ENCODE measurements around the gene TBPL1. TPM values are rescaled to one million over a fixed set of nuclear protein-coding genes. Genes with fewer than 3 reads are reported as not detected.
A peak's percentile ranks its signal among the peaks of the same experiment; 100 is the strongest.
"Not testable (repeated sequence)": the region's sequence is repeated elsewhere in the genome, so short reads cannot be mapped to it uniquely, and the experiment has no call there.

TBPL1 gene
- total RNA-seq, 1 donor from 2014 or later, result 40.0 TPM

DNA sequence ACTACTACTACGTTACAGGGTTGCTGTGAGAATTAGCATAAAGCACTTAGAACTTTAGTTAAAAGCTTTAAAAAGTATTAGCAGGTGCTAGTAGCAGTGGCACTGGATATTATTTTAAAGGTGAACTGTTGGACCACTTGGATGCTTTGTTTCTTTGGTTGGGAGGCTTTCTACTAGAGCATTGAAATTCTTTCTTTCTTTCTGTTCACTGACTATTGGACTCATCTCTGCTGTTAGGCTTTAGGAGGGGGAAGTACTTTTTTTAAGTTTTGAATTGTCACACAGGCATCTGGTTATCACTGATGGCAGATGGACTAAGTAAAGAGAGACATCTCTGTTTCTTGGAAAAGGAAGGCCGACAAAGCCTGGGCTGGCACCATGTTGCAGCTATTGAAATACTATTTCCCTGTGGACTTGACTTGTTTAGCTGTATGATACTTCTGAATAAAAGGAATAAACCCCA is 4.8 kb downstream of the TBPL1 start:
- Mint-ChIP-seq H3K4me3 (no peak overlapping the region), H3K9me3 (no peaks in the 10 kb centered on the region), H3K27ac (no peak overlapping the region), H3K27me3 (no peaks in the 10 kb centered on the region), H3K4me1 (peaks cover 42% of the 10 kb centered on the region), H3K36me3 (ENCODE audit: low read depth) (peaks cover 7% of the 10 kb centered on the region)
- no peak for DNase-seq
- intact Hi-C loops (cut with micrococcal nuclease), result loop anchor here (2.0 to 10.0 kb wide), 4 partner anchors 15 to 1143 kb away; partner anchors contain the start of gene RPS12

DNA sequence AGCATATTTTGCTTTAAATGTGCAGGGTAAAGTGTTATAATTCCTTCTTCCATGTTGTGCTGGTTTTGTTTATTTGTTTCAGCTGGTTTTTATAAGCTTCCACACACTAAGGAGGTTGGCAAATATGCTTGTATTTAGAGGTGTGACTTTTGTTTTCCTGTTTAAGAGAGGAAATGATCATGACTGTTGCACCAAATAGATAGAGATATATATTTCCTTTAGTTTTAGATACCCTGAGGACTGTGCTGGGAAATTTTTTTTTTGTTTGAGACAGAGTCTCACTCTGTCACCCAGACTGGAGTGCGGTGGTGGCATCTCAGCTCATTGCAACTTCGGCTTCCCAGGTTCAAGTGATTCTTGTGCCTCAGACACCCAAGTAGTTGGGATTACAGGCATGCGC is 5.8 kb downstream of the TBPL1 start:
- peaks cover 5% of the 10 kb centered on the region for H3K36me3 Mint-ChIP-seq (ENCODE audit: low read depth)
- peaks cover 43% of the 10 kb centered on the region for H3K4me1 Mint-ChIP-seq
- intact Hi-C loops (cut with micrococcal nuclease), result loop anchor here (10.0 kb wide), 3 partner anchors 676 to 1144 kb away; partner anchors contain the start of gene RPS12
- H3K4me3 Mint-ChIP-seq, result no peak overlapping the region
- no peaks in the 10 kb centered on the region for H3K27me3 Mint-ChIP-seq
- no peaks in the 10 kb centered on the region for H3K9me3 Mint-ChIP-seq
- DNase-seq, result no peak
- no peak overlapping the region for H3K27ac Mint-ChIP-seq

- peaks cover 5% of the 10 kb centered on the region for H3K36me3 Mint-ChIP-seq (ENCODE audit: low read depth)
- no peaks in the 10 kb centered on the region for H3K27me3 Mint-ChIP-seq
- no peaks in the 10 kb centered on the region for H3K9me3 Mint-ChIP-seq
- H3K4me3 Mint-ChIP-seq, result no peak overlapping the region
- intact Hi-C loops (cut with micrococcal nuclease), result loop anchor here (10.0 kb wide), 3 partner anchors 675 to 1145 kb away; partner anchors contain the start of gene RPS12
- H3K27ac Mint-ChIP-seq, result no peak overlapping the region
- peaks cover 36% of the 10 kb centered on the region for H3K4me1 Mint-ChIP-seq
- DNase-seq, result no peak
Observed at GRCh38 chr6:133959667-133960368, 6.8 kb downstream of the TBPL1 start.

DNA sequence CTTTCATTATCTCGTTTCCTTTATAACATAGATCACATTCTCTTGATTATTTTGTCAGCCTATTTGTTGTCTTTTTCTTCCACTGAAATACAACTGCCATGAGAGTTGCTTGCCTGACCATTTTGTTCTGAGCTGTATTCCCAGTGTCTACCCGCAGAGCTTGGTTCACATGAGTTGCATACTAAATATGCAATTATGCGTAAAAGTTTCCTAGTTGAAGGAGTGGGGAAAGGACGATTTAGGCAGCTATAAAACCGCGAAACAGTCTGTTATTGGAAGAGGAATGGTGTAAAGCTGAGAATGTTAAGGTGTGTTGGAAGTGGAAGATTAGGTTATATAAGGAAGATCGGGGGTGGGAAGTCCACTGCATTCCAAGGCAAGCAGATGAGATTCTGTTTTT is 8.8 kb downstream of the TBPL1 start:
- H3K27ac Mint-ChIP-seq, result no peak overlapping the region
- H3K27me3 Mint-ChIP-seq, result no peaks in the 10 kb centered on the region
- peaks cover 32% of the 10 kb centered on the region for H3K4me1 Mint-ChIP-seq
- H3K4me3 Mint-ChIP-seq, result no peak overlapping the region
- DNase-seq, result no peak
- H3K36me3 Mint-ChIP-seq (ENCODE audit: low read depth), result no peaks in the 10 kb centered on the region
- intact Hi-C loops (cut with micrococcal nuclease), result no loop called here
- no peaks in the 10 kb centered on the region for H3K9me3 Mint-ChIP-seq

DNA sequence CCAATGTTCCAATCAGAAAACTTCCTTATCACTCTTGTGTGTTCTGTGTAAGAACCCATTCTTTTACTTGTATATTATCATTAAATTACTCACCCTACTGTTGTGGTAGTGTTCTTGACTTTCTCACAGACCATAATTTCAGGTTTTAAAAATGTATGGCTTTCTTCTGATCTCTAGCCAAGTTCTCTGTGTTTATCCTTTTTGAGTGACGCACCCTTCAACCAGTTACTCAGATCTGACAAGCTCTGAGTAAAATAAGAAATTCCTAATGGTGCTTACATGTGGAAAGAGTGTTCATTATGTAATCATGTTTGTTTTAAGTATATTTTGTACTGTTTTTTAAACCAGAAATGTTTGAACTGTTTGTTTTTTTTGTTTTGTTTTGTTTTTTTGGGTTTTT is 11.0 kb downstream of the TBPL1 start:
- intact Hi-C loops (cut with micrococcal nuclease), result no loop called here
- no peaks in the 10 kb centered on the region for H3K27me3 Mint-ChIP-seq
- no peaks in the 10 kb centered on the region for H3K36me3 Mint-ChIP-seq (ENCODE audit: low read depth)
- no peak overlapping the region for H3K4me3 Mint-ChIP-seq
- H3K27ac Mint-ChIP-seq, result no peak overlapping the region
- H3K4me1 Mint-ChIP-seq, result peaks cover 22% of the 10 kb centered on the region
- H3K9me3 Mint-ChIP-seq, result no peaks in the 10 kb centered on the region
- no peak for DNase-seq

- Mint-ChIP-seq H3K4me3 (no peak overlapping the region), H3K36me3 (ENCODE audit: low read depth) (no peaks in the 10 kb centered on the region), H3K4me1 (peaks cover 20% of the 10 kb centered on the region), H3K27ac (no peak overlapping the region), H3K9me3 (no peaks in the 10 kb centered on the region), H3K27me3 (no peaks in the 10 kb centered on the region)
- intact Hi-C loops (cut with micrococcal nuclease), result no loop called here
- DNase-seq, result no peak
Observed at GRCh38 chr6:133964702-133965101, 11.7 kb downstream of the TBPL1 start.

DNA sequence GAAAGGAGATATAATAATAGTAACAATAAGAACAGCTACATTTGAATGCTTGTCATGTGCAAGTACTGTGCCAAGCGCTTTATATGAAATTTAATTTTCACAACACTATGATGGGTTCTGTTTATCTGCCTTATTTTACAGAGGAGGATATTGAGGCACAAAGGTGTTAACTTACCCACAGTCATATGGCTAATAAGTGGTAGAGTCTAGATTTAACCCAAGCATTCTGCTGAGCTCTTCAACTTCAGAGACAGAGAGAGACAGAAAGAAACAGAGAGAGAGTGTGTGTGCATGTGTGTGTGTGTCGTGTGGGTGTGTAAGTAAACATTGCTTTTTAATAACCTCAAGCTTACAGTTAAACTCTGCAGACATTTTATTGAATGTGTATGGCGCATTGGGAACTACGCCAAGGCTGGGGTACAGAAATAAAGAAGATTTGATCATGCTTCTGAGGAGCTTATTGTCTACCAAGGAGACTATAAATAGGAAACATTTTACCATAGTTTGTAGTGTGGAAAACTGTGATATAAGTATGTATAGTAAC is 12.9 kb downstream of the TBPL1 start:
- H3K9me3 Mint-ChIP-seq, result no peaks in the 10 kb centered on the region
- H3K36me3 Mint-ChIP-seq (ENCODE audit: low read depth), result peaks cover 1% of the 10 kb centered on the region
- H3K27ac Mint-ChIP-seq, result no peak overlapping the region
- intact Hi-C loops (cut with micrococcal nuclease), result loop anchor here (2.0 kb wide), 1 partner anchor 13 kb away; the partner anchor contains the start of gene TBPL1
- H3K4me3 Mint-ChIP-seq, result no peak overlapping the region
- DNase-seq, result no peak
- H3K4me1 Mint-ChIP-seq, result peaks cover 23% of the 10 kb centered on the region
- no peaks in the 10 kb centered on the region for H3K27me3 Mint-ChIP-seq

- DNase-seq, result no peak
- no peaks in the 10 kb centered on the region for H3K27me3 Mint-ChIP-seq
- no peak overlapping the region for H3K4me3 Mint-ChIP-seq
- H3K36me3 Mint-ChIP-seq (ENCODE audit: low read depth), result peaks cover 2% of the 10 kb centered on the region
- no peak overlapping the region for H3K27ac Mint-ChIP-seq
- intact Hi-C loops (cut with micrococcal nuclease), result loop anchor here (2.0 kb wide), 1 partner anchor 14 kb away; the partner anchor contains the start of gene TBPL1
- peaks cover 21% of the 10 kb centered on the region for H3K4me1 Mint-ChIP-seq
- no peaks in the 10 kb centered on the region for H3K9me3 Mint-ChIP-seq
Observed at GRCh38 chr6:133966654-133967329, 13.8 kb downstream of the TBPL1 start.

- Mint-ChIP-seq H3K27me3 (no peaks in the 10 kb centered on the region), H3K36me3 (ENCODE audit: low read depth) (peaks cover 2% of the 10 kb centered on the region), H3K4me3 (no peak overlapping the region), H3K27ac (no peak overlapping the region), H3K9me3 (no peaks in the 10 kb centered on the region), H3K4me1 (peaks cover 17% of the 10 kb centered on the region)
- intact Hi-C loops (cut with micrococcal nuclease), result loop anchor here (2.0 kb wide), 1 partner anchor 15 kb away; the partner anchor contains the start of gene TBPL1
- DNase-seq, result no peak
Observed at GRCh38 chr6:133967347-133967746, 14.3 kb downstream of the TBPL1 start.

DNA sequence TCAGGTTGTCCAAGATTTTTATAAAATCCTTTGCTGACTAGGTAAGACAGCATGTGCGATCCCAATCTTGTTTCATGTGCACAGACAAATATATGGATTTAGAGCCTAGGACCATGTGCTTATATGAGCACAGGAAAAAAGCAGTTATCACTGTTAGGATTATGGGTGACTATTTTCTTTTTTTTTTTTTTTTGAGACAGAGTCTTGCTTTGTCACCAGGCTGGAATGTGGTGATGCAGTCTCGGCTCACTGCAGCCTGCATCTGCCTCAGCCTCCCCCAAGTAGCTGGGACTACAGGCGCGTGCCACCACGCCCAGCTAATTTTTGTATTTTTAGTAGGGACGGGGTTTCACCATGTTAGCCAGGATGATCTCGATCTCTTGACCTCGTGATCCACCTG is 14.8 kb downstream of the TBPL1 start:
- not testable (repeated sequence) for H3K36me3 Mint-ChIP-seq (ENCODE audit: low read depth); H3K4me3 Mint-ChIP-seq; H3K27ac Mint-ChIP-seq; DNase-seq; H3K27me3 Mint-ChIP-seq; H3K9me3 Mint-ChIP-seq
- peaks cover 14% of the 10 kb centered on the region for H3K4me1 Mint-ChIP-seq
- intact Hi-C loops (cut with micrococcal nuclease), result loop anchor here (2.0 kb wide), 1 partner anchor 15 kb away; the partner anchor contains the start of gene TBPL1

- Mint-ChIP-seq H3K36me3 (ENCODE audit: low read depth) (peaks cover 2% of the 10 kb centered on the region), H3K9me3 (no peaks in the 10 kb centered on the region), H3K4me1 (peaks cover 18% of the 10 kb centered on the region), H3K27ac (no peak overlapping the region), H3K4me3 (peak overlapping the region; percentile 22), H3K27me3 (no peaks in the 10 kb centered on the region)
- intact Hi-C loops (cut with micrococcal nuclease), result no loop called here
- DNase-seq, result no peak
Observed at GRCh38 chr6:133969285-133969920, 16.4 kb downstream of the TBPL1 start.

DNA sequence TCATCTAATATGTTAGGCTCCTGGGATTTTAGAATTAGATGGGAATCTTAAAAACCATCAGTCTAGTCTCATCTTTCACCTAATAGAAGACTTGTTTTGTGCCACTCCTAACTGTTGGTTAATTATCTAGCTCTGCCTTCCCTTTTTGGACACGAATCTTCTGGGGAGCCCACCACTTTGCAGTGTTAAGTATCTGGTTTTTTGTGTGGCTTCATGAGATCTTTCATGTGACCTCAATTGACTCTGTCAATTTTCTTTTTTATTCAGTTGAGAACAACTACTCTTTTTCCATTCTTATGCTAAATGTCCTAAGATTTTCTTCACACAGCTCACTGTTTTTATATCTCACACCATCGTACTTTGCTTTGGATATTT is 16.9 kb downstream of the TBPL1 start:
- Mint-ChIP-seq H3K9me3 (no peaks in the 10 kb centered on the region), H3K27ac (no peak overlapping the region), H3K4me3 (no peak overlapping the region), H3K36me3 (ENCODE audit: low read depth) (peaks cover 2% of the 10 kb centered on the region), H3K27me3 (no peaks in the 10 kb centered on the region), H3K4me1 (peaks cover 18% of the 10 kb centered on the region)
- no peak for DNase-seq
- intact Hi-C loops (cut with micrococcal nuclease), result loop anchor here (5.0 kb wide), 1 partner anchor 42 kb away; no protein-coding TSS in a partner anchor

DNA sequence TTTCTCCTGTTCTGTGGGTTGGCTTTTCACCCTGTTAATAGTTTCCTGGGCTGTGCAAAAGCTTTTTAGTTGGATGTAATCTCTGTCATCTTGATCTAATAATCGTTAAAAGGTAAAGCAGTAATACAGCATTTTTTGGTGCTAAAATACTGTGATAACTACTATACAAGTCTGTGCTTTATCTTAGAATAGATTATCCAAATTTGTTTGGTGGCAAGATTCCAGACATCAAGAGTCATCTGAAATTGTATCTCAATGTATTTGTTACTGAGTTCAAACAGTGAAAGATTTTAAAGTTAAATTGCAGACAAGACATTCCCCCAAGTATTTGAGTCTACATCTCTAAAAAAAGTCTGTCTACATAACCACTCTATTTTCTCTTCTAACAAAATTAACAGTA is 18.8 kb downstream of the TBPL1 start:
- no peak for DNase-seq
- H3K4me3 Mint-ChIP-seq, result no peak overlapping the region
- H3K27me3 Mint-ChIP-seq, result no peaks in the 10 kb centered on the region
- H3K36me3 Mint-ChIP-seq (ENCODE audit: low read depth), result peaks cover 2% of the 10 kb centered on the region
- no peak overlapping the region for H3K27ac Mint-ChIP-seq
- intact Hi-C loops (cut with micrococcal nuclease), result loop anchor here (2.0 to 5.0 kb wide), 3 partner anchors 15 to 125 kb away; no protein-coding TSS in a partner anchor
- peaks cover 12% of the 10 kb centered on the region for H3K4me1 Mint-ChIP-seq
- H3K9me3 Mint-ChIP-seq, result no peaks in the 10 kb centered on the region

All from activated CD4-positive, alpha-beta T cell treated with anti-CD3 and anti-CD28 coated beads, Interleukin-2, amount 10 ng/mL, durations not matched to agents 24 days and 14 days (primary cell).